ENCODE measurements around the gene IL1RAPL1.

IL1RAPL1 gene

GRCh38 chrX:28613558-28613957 is 26.3 kb downstream of the IL1RAPL1 start:
- DNase-seq, result no peak
- intact Hi-C loops (cut with DNase I), result no loop called here

- DNase-seq, result no peak
- intact Hi-C loops (cut with DNase I), result no loop called here
Observed at GRCh38 chrX:28625223-28625622, 38.0 kb downstream of the IL1RAPL1 start.

GRCh38 chrX:28626515-28626914 is 39.3 kb downstream of the IL1RAPL1 start:
- no peak for DNase-seq
- intact Hi-C loops (cut with DNase I), result no loop called here

GRCh38 chrX:28628120-28628519 is 40.9 kb downstream of the IL1RAPL1 start:
- DNase-seq, result no peak
- intact Hi-C loops (cut with DNase I), result no loop called here

- intact Hi-C loops (cut with DNase I), result no loop called here
Observed at GRCh38 chrX:28638775-28639174, 51.5 kb downstream of the IL1RAPL1 start.

GRCh38 chrX:28639451-28639850 is 52.2 kb downstream of the IL1RAPL1 start:
- DNase-seq, result no peak
- intact Hi-C loops (cut with DNase I), result no loop called here

More at GRCh38 chrX:28638775-28639174, 51.5 kb downstream of the IL1RAPL1 start:
- no peak for DNase-seq

GRCh38 chrX:28649541-28649940 is 62.3 kb downstream of the IL1RAPL1 start:
- no peak for DNase-seq
- intact Hi-C loops (cut with DNase I), result no loop called here

GRCh38 chrX:28651186-28651585 is 63.9 kb downstream of the IL1RAPL1 start:
- intact Hi-C loops (cut with DNase I), result no loop called here
- no peak for DNase-seq

GRCh38 chrX:28659269-28659668 is 72.0 kb downstream of the IL1RAPL1 start:
- peak in 1 of 10 donors; percentile 55 for DNase-seq
- intact Hi-C loops (cut with DNase I), result no loop called here

GRCh38 chrX:28665778-28666177 is 78.5 kb downstream of the IL1RAPL1 start:
- intact Hi-C loops (cut with DNase I), result no loop called here
- DNase-seq, result peak in 1 of 10 donors; percentile 59

GRCh38 chrX:28668303-28668702 is 81.1 kb downstream of the IL1RAPL1 start:
- peak in 1 of 10 donors; percentile 55 for DNase-seq
- intact Hi-C loops (cut with DNase I), result no loop called here

- intact Hi-C loops (cut with DNase I), result no loop called here
- no peak for DNase-seq
Observed at GRCh38 chrX:28668957-28669356, 81.7 kb downstream of the IL1RAPL1 start.

GRCh38 chrX:28670074-28670473 is 82.8 kb downstream of the IL1RAPL1 start:
- no peak for DNase-seq
- intact Hi-C loops (cut with DNase I), result no loop called here

- no peak for DNase-seq
- intact Hi-C loops (cut with DNase I), result no loop called here
Observed at GRCh38 chrX:28675173-28675572, 87.9 kb downstream of the IL1RAPL1 start.

GRCh38 chrX:28693101-28693500 is 105.9 kb downstream of the IL1RAPL1 start:
- intact Hi-C loops (cut with DNase I), result no loop called here

GRCh38 chrX:28697732-28698131 is 110.5 kb downstream of the IL1RAPL1 start:
- intact Hi-C loops (cut with DNase I), result no loop called here
- no peak for DNase-seq

More at GRCh38 chrX:28693101-28693500, 105.9 kb downstream of the IL1RAPL1 start:
- peak in 1 of 10 donors; percentile 10 for DNase-seq

GRCh38 chrX:28701222-28701621 is 114.0 kb downstream of the IL1RAPL1 start:
- no peak for DNase-seq

GRCh38 chrX:28706964-28707363 is 119.7 kb downstream of the IL1RAPL1 start:
- intact Hi-C loops (cut with DNase I), result no loop called here

More at GRCh38 chrX:28701222-28701621, 114.0 kb downstream of the IL1RAPL1 start:
- intact Hi-C loops (cut with DNase I), result no loop called here

GRCh38 chrX:28709421-28709820 is 122.2 kb downstream of the IL1RAPL1 start:
- intact Hi-C loops (cut with DNase I), result no loop called here
- DNase-seq, result no peak

More at GRCh38 chrX:28706964-28707363, 119.7 kb downstream of the IL1RAPL1 start:
- no peak for DNase-seq

- intact Hi-C loops (cut with DNase I), result no loop called here
- no peak for DNase-seq
Observed at GRCh38 chrX:28717864-28718263, 130.6 kb downstream of the IL1RAPL1 start.

GRCh38 chrX:28718450-28718849 is 131.2 kb downstream of the IL1RAPL1 start:
- intact Hi-C loops (cut with DNase I), result no loop called here
- no peak for DNase-seq

GRCh38 chrX:28719620-28720019 is 132.4 kb downstream of the IL1RAPL1 start:
- DNase-seq, result no peak
- intact Hi-C loops (cut with DNase I), result no loop called here

- intact Hi-C loops (cut with DNase I), result no loop called here
Observed at GRCh38 chrX:28752330-28752729, 165.1 kb downstream of the IL1RAPL1 start.

More at GRCh38 chrX:28752330-28752729, 165.1 kb downstream of the IL1RAPL1 start:
- no peak for DNase-seq

Data from posterior cingulate gyrus (tissue), 11 donors.